HG03457 (cell line): ENCODE results near the gene HOXA11.

ENCODE experiments used
- ATAC-seq: cut with Tn5 transposase; IDR thresholded peaks from one replicate; pipeline ENCODE4 v1.9.1; 2021; ENCODE audit warnings: moderate number of reproducible peaks; ENCODE audit not compliant: unreplicated experiment

The HOXA11 gene

GRCh38 chr7:27207348-27207985 lies 22.4 kb upstream of the HOXA11 start:
- no peak for ATAC-seq

DNA sequence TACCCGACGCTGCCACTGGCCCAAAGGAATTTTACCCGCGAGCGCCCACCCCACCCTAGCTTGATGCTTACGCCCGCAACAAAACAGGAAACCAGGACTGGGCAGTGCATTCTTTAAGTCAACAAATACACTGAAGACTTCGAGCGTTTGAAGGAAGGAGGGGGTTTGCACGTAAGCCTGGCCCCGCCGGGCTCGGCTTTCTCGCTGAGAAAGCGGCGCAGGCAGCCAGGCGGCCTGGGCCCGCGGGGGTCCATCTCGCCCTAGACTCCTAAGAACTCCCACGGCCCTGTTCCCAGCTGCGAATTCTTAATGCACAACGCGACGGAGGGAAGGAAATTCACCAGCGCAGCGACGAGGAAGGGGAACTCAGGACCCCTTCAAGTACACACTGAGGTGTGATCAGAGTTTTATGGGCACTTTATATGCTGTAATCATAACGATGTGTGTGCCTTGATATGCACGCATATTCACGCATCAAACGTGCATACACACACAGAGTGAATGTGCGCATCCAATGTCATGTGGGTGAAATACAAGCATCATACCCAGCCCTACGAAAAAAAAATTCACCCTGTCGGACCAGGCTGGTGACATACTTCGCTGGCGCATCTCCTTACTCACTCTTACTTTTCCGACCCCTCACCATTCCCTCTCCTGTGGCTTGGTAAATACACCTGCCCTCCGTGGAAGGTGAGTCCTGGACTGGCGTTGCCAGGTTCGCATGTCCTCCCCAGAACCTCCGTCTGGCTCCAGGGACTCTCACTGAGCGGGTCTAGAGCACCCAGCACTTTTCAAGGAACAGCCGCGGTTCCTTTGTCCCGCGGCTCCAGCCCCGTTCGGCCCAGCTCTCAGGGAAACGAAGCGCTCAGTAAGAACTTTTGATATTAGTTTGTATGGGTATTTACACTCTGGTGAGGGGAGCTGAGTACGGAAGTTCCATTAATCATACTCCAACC lies 20.6 kb upstream of the HOXA11 start:
- ATAC-seq: no peak

- no peak for ATAC-seq
Measured at GRCh38 chr7:27204851-27205322, 19.9 kb upstream of the HOXA11 start.

DNA sequence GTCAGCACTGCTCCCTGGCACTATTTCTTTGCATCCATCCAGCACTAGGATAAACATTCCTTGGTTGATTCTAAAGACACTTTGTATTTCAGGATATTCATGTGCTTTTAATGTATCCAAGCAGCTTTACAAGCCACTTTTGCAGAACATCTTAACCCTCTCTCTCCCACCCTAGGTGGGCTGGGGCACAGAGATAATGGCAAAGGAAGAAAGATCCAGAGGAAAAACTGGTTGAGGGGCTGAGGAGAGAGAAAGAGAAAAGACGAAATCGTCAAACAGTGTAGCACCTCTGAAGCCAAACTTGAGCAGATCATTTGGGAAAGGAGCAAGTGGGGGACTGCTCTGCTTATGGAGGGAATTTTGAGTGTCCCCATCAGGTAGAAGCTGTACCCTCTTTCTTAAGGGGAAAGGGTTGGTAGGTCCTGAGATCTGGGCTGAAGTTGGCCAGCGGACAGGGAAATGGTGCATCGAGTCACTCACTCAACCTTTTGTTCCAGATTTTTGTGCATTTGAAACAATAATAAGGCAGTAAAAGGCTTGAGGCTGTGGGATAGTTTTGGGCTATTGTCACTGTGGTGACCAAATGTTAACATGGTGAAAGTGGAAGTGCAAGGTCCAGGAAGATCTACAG lies 19.0 kb upstream of the HOXA11 start:
- ATAC-seq: no peak

- no peak for ATAC-seq
Measured at GRCh38 chr7:27203365-27203953, 18.4 kb upstream of the HOXA11 start.

DNA sequence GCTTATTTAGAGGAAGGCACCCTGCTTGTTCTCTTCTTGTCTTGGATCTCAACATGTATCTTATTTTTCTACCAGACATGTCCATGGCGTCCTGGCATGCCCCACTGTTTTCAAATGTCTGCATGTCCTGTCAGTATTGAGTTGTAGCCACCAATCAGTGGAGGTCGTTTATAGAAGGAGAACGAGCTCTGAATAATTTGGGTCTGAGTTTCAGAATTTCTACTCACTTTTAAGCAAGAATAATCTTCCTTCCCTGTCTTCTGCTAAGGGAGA lies 17.8 kb upstream of the HOXA11 start:
- ATAC-seq: no peak

- ATAC-seq: no peak
Measured at GRCh38 chr7:27202018-27202861, 17.2 kb upstream of the HOXA11 start.

DNA sequence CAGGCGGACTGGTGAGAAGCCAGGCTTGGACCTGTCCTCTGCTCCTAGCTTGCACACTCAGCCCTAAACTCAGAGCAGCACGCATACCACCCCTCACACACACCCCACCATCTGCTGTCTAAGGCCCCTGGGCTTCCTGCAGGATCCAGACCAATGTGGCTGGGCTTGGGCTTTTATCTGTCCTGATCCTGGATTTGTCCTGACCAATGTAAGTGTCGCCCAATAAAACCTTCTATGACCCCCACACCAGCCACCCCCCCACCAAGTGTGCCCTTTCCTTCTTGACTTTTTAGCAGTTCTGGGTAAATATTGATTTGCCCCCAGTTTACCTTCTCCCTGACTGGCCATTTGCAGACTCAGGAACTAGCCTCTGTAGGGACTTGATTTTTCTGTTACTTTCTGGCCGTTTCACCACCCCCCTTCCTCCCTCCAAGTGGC lies 16.6 kb upstream of the HOXA11 start:
- no peak for ATAC-seq

GRCh38 chr7:27200761-27201579 lies 15.9 kb upstream of the HOXA11 start:
- ATAC-seq: no peak

GRCh38 chr7:27199849-27200760 lies 15.1 kb upstream of the HOXA11 start, which contains the start of gene HOXA13:
TSS of gene HOXA13 (minus strand) at chr7:27200091. CDS start at chr7:27200077, 14 bp downstream.
- no peak for ATAC-seq

DNA sequence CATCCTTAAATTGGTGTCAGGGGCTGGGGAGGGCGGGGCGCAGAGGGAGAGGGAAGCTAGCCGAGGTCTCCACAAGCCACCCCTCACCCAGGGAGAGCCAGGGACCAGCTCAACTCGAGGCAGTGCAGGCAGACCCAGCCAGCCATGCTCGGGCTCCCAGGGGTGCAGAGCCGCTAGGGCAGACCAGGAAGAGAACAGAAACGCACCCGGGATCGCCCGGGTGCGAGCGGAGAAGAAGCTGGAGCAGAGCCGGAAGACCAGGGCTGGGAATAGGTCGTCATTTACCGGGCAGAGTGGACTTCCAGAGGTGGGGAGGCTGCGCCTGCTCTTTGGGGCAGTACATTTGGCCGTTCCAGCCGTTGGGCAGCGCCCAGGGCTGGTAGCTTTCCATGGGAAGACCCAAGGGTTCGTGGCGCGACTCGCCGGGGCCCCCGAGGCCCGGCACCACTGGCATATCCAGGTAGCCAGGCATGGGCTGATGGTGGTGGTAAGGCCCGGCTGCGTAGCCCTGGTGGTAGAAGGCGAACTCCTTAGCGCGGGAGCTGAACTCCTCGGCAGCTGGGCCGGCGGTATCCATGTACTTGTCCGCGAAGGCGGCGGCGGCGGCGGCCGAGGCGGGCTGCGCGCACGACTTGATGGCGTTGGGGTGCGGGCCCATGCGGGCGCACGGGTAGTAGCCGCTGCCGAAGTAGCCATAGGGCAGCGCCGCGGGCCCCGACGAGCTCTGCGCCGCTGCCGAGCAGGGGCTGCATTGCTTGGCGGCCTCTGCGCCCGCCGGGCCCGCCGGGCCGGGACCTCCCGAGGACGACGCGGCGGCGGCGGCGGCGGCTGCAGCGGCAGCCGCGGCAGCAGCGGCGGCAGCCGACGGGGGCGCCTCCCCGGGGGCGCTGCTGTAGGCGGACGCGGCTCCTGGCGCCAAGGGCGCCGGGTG lies 14.1 kb upstream of the HOXA11 start:
- no peak for ATAC-seq

DNA sequence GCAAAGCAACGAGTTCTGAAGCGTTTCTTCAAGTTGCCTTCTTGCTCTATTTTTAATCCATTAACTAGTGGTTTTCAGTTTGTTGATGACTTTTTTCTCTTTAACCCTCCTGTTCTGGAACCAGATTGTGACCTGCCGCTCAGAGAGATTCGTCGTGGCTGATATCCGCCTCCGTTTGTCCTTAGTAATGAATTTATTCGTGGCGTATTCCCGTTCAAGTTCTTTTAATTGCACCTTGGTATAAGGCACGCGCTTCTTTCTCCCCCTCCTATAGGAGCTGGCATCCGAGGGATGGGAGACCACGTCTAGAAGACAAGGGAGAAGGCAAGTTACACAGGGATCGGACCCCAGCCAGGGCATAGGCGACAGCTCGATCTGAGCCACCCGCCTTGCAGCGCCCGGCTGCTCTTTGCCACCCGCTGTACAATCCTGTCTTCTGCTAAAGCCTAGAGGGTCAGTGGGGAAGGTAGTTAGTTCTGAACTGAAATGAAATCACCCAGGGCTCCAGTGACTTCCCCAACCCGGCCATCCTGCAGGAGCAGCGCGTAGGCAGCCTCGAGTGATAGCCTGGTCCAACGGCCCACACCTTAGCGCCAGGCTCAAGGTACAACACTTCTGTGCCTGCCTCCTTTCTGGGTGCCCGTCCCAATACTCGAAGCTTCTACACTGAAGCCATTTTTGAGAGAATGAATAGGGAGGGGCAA lies 13.3 kb upstream of the HOXA11 start:
- no peak for ATAC-seq

GRCh38 chr7:27197137-27198042 lies 12.4 kb upstream of the HOXA11 start:
- ATAC-seq: no peak

- ATAC-seq: no peak
Measured at GRCh38 chr7:27196287-27196767, 11.3 kb upstream of the HOXA11 start.

GRCh38 chr7:27194686-27195379 lies 9.8 kb upstream of the HOXA11 start:
- ATAC-seq: no peak
